ENCODE data around the gene H1-8. TPM values are rescaled to one million over a fixed set of nuclear protein-coding genes. Genes with fewer than 3 reads are reported as not detected.

The H1-8 gene
- total RNA-seq, 1 experiment from 2014 or later = not detected

GRCh38 chr3:129555616-129556357 lies 12.8 kb downstream of the H1-8 start:
- no peak overlapping the region for H3K27ac ChIP-seq (ENCODE audit: insufficient read length, low read depth, low read length)
- no peaks in the 10 kb centered on the region; the same call in 1 of the 2 replicates for H3K4me1 ChIP-seq (ENCODE audit: insufficient read depth, low read length)
- no peak overlapping the region for H2BK20ac ChIP-seq (ENCODE audit: low read depth, low read length, poor library complexity, severe bottlenecking)
- no peak overlapping the region for H3K56ac ChIP-seq (ENCODE audit: insufficient read length, low read depth, low read length)
- H3K9me3 ChIP-seq (ENCODE audit: control insufficient read depth, low read depth, low read length) = no peaks in the 10 kb centered on the region
- H2BK15ac ChIP-seq (ENCODE audit: low read depth, low read length) = no peak overlapping the region
- no peak overlapping the region for H3K18ac ChIP-seq (ENCODE audit: insufficient read length, low read depth, low read length)
- no peak overlapping the region for H3K4me3 Mint-ChIP-seq
- no peaks in the 10 kb centered on the region for H3K79me1 ChIP-seq (ENCODE audit: insufficient read depth, low read depth, low read length, poor library complexity, severe bottlenecking)
- WGBS (ENCODE audit: extremely low coverage, insufficient read length, low lambda C conversion rate) = no CpG with 5 or more reads among the region's 18 CpGs
- no peak overlapping the region for H3K4ac ChIP-seq (ENCODE audit: low read depth, low read length)
- H3K14ac ChIP-seq (ENCODE audit: insufficient read depth, low read length) = no peak overlapping the region
- no peaks in the 10 kb centered on the region for H3K79me2 ChIP-seq (ENCODE audit: insufficient read depth, low read length)
- H3K9ac ChIP-seq (ENCODE audit: extremely low read depth, insufficient read length, low read length) = no peak overlapping the region
- no peaks in the 10 kb centered on the region for H3K27me3 ChIP-seq (ENCODE audit: insufficient read depth, low read length)
- H3K27ac Mint-ChIP-seq = 0 out of 7 replicates have a peak overlapping the region, but pooled peaks of 1 of the 3 experiments have one; percentile 12
- peaks cover 26 to 63% of the 10 kb centered on the region in 2 experiments for H3K4me1 Mint-ChIP-seq
- H4K91ac ChIP-seq (ENCODE audit: insufficient read length, low read depth, low read length) = no peak overlapping the region
- no peak overlapping the region for H2AK5ac ChIP-seq (ENCODE audit: insufficient read length, low read length)
- no peak overlapping the region for H3K4me2 ChIP-seq (ENCODE audit: insufficient read depth, insufficient read length, low read length)
- H3K27me3 Mint-ChIP-seq (ENCODE audit: low read depth) = no peaks in the 10 kb centered on the region; the same call in 1 of the 2 replicates
- no peak for DNase-seq
- no peak overlapping the region for H2BK120ac ChIP-seq (ENCODE audit: low read depth, low read length, poor library complexity, severe bottlenecking)
- no peak overlapping the region for H2BK5ac ChIP-seq (ENCODE audit: insufficient read length, low read length)
- no peak overlapping the region for H3K23ac ChIP-seq (ENCODE audit: insufficient read length, low read depth, low read length)
- no peaks in the 10 kb centered on the region for H4K20me1 ChIP-seq (ENCODE audit: control insufficient read depth, insufficient read depth, insufficient read length)
- no peak overlapping the region for H2AFZ ChIP-seq (ENCODE audit: low read length)
- no peak for TF ChIP-seq CTCF (conservative IDR thresholded peaks at IDR 0.05)
- H3K23me2 ChIP-seq (ENCODE audit: insufficient read length, low read depth, low read length, poor library complexity, severe bottlenecking) = no peaks in the 10 kb centered on the region
- no peak overlapping the region for H4K5ac ChIP-seq (ENCODE audit: insufficient read length, low read depth, low read length)
- peaks cover 0 to 22% (median 3%) of the 10 kb centered on the region in 3 experiments; a peak in 2 of 7 replicates for H3K36me3 Mint-ChIP-seq (ENCODE audit: insufficient read depth in 1 of 3, low read depth in 3 of 3)
- H3T11ph ChIP-seq (ENCODE audit: low read length) = no peak overlapping the region
- no peak overlapping the region for H2BK12ac ChIP-seq (ENCODE audit: insufficient read length, low read depth, low read length)
- no peaks in the 10 kb centered on the region for H3K9me3 Mint-ChIP-seq
- H4K8ac ChIP-seq (replicated peaks; ENCODE audit: insufficient read length, low read depth, low read length) = no peak overlapping the region

Measured in H9 (cell line).